AG10803 (cell line): Measurements from ENCODE around the gene ARHGEF12.

ENCODE experiments used
- DNase-seq: peaks from one replicate; pipeline ENCODE4 v3.0.0; 2010; ENCODE audit warnings: low read depth
- H3K4me3 ChIP-seq: 2 replicates; pipeline ENCODE4 v1.5.1; 2011; ENCODE audit warnings: mild to moderate bottlenecking, low read length, control low read depth
- CTCF ChIP-seq: conservative IDR thresholded peaks from 2 replicates; pipeline ENCODE4 v1.5.1; 2011; ENCODE audit warnings: mild to moderate bottlenecking, low read length, control low read depth, inconsistent platforms

ARHGEF12 gene

GRCh38 chr11:120392314-120392713, 56.1 kb downstream of the ARHGEF12 start:
- TF ChIP-seq CTCF, result no peak
- DNase-seq, result no peak
- H3K4me3 ChIP-seq, result no peak overlapping the region

- no peak overlapping the region for H3K4me3 ChIP-seq
- peak; percentile 17 for DNase-seq
- no peak for TF ChIP-seq CTCF
Measured at GRCh38 chr11:120392793-120393192, 56.6 kb downstream of the ARHGEF12 start.

- DNase-seq, result no peak
- TF ChIP-seq CTCF, result no peak
- H3K4me3 ChIP-seq, result no peak overlapping the region
Measured at GRCh38 chr11:120394119-120394518, 57.9 kb downstream of the ARHGEF12 start.

GRCh38 chr11:120395778-120396177, 59.6 kb downstream of the ARHGEF12 start:
- TF ChIP-seq CTCF, result no peak

GRCh38 chr11:120398132-120398531, 61.9 kb downstream of the ARHGEF12 start:
- peak; percentile 36 for DNase-seq
- TF ChIP-seq CTCF, result no peak
- no peak overlapping the region for H3K4me3 ChIP-seq

More at GRCh38 chr11:120395778-120396177, 59.6 kb downstream of the ARHGEF12 start:
- no peak for DNase-seq
- H3K4me3 ChIP-seq, result no peak overlapping the region

- DNase-seq, result no peak
- TF ChIP-seq CTCF, result no peak
- no peak overlapping the region for H3K4me3 ChIP-seq
Measured at GRCh38 chr11:120399307-120399706, 63.1 kb downstream of the ARHGEF12 start.

- TF ChIP-seq CTCF, result no peak
- H3K4me3 ChIP-seq, result peak overlapping the region; percentile 46
- peak; percentile 94 for DNase-seq
Measured at GRCh38 chr11:120400564-120401364, 64.6 kb downstream of the ARHGEF12 start.
